ENCODE measurements around the gene LRIT2. TPM values are rescaled to one million over a fixed set of nuclear protein-coding genes. Genes with fewer than 3 reads are reported as not detected.
"Not testable (repeated sequence)": the region's sequence is repeated elsewhere in the genome, so short reads cannot be mapped to it uniquely, and the experiment has no call there.

LRIT2 gene
- total RNA-seq, 1 donor from 2014 or later = not detected

GRCh38 chr10:84176836-84177474 lies 48.4 kb downstream of the LRIT2 start:
- no peak overlapping the region for H3K4me3 Mint-ChIP-seq
- DNase-seq = no peak
- POLR2A ChIA-PET = interaction anchor here (0.9 kb wide), 1 partner anchor 38 kb away, joined by 3 read pairs; the partner anchor contains the start of gene GHITM
- CTCF ChIA-PET = interaction anchor here (1.2 to 1.7 kb wide), 2 partner anchors 29 to 32 kb away, joined by 3 to 4 read pairs; no protein-coding TSS in a partner anchor
- H3K27ac Mint-ChIP-seq = peak overlapping the region; percentile 22
- TF ChIP-seq, protein P1, sequence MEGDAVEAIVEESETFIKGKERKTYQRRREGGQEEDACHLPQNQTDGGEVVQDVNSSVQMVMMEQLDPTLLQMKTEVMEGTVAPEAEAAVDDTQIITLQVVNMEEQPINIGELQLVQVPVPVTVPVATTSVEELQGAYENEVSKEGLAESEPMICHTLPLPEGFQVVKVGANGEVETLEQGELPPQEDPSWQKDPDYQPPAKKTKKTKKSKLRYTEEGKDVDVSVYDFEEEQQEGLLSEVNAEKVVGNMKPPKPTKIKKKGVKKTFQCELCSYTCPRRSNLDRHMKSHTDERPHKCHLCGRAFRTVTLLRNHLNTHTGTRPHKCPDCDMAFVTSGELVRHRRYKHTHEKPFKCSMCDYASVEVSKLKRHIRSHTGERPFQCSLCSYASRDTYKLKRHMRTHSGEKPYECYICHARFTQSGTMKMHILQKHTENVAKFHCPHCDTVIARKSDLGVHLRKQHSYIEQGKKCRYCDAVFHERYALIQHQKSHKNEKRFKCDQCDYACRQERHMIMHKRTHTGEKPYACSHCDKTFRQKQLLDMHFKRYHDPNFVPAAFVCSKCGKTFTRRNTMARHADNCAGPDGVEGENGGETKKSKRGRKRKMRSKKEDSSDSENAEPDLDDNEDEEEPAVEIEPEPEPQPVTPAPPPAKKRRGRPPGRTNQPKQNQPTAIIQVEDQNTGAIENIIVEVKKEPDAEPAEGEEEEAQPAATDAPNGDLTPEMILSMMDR (IDR thresholded peaks at IDR 0.05) = no peak
- intact Hi-C loops (cut with micrococcal nuclease) = no loop called here
- H3K36me3 Mint-ChIP-seq (ENCODE audit: low read depth) = no peaks in the 10 kb centered on the region
- H3K9me3 Mint-ChIP-seq = no peaks in the 10 kb centered on the region
- peaks cover 22% of the 10 kb centered on the region for H3K4me1 Mint-ChIP-seq
- no peaks in the 10 kb centered on the region for H3K27me3 Mint-ChIP-seq
- no peak for ATAC-seq (ENCODE audit: low read depth)

GRCh38 chr10:84176351-84176750 lies 49.0 kb downstream of the LRIT2 start:
- CTCF ChIA-PET = interaction anchor here (1.2 to 1.7 kb wide), 2 partner anchors 28 to 31 kb away, joined by 3 to 4 read pairs; no protein-coding TSS in a partner anchor
- no peaks in the 10 kb centered on the region for H3K27me3 Mint-ChIP-seq
- TF ChIP-seq, protein P1 (IDR thresholded peaks at IDR 0.05) = no peak
- POLR2A ChIA-PET = no interaction called here
- H3K9me3 Mint-ChIP-seq = no peaks in the 10 kb centered on the region
- ATAC-seq (ENCODE audit: low read depth) (no peak), DNase-seq (no peak)
- H3K4me1 Mint-ChIP-seq = peaks cover 28% of the 10 kb centered on the region
- peaks cover 3% of the 10 kb centered on the region for H3K36me3 Mint-ChIP-seq (ENCODE audit: low read depth)
- peak overlapping the region; percentile 22 for H3K27ac Mint-ChIP-seq
- intact Hi-C loops (cut with micrococcal nuclease) = no loop called here
- H3K4me3 Mint-ChIP-seq = no peak overlapping the region

DNA sequence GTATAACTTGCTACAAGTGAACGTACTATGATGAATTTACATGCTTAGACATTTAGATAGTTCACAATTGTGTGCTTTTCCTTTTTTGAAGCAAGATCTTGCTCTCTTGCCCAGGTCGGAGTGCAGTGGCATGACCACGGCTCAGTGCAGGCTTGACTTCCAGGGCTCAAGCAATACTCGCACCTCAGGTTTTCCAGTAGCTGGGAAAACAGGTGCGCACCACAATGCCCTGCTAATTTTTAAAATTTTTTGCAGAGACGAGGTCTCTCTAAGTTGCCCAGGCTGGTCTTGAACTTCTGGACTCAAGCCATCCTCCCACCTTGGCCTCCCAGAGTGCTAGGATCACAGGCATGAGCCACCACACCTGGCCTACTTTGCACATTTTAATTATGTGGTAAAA lies 49.9 kb downstream of the LRIT2 start:
- H3K9me3 Mint-ChIP-seq = no peaks in the 10 kb centered on the region
- no peak for ATAC-seq (ENCODE audit: low read depth)
- POLR2A ChIA-PET = no interaction called here
- no peak overlapping the region for H3K27ac Mint-ChIP-seq
- intact Hi-C loops (cut with micrococcal nuclease) = no loop called here
- H3K27me3 Mint-ChIP-seq = no peaks in the 10 kb centered on the region
- CTCF ChIA-PET = no interaction called here
- H3K4me3 Mint-ChIP-seq = no peak overlapping the region
- peaks cover 31% of the 10 kb centered on the region for H3K4me1 Mint-ChIP-seq
- TF ChIP-seq, protein P1 (IDR thresholded peaks at IDR 0.05) = no peak
- peaks cover 3% of the 10 kb centered on the region for H3K36me3 Mint-ChIP-seq (ENCODE audit: low read depth)
- DNase-seq = no peak

GRCh38 chr10:84173501-84173929 lies 51.8 kb downstream of the LRIT2 start, which contains the start of gene GPR15LG:
Gene GPR15LG (plus strand): TSS chr10:84173801. CDS start chr10:84173852, 51 bp downstream.
- peaks cover 33% of the 10 kb centered on the region for H3K4me1 Mint-ChIP-seq
- no peak within 1 kb of the TSS for H3K4me3 Mint-ChIP-seq
- ATAC-seq (ENCODE audit: low read depth) (no peak), DNase-seq (no peak)
- ChIA-PET POLR2A (no interaction called here), CTCF (no interaction called here)
- H3K36me3 Mint-ChIP-seq (ENCODE audit: low read depth) = peaks cover 3% of the 10 kb centered on the region
- TF ChIP-seq, protein P1 (IDR thresholded peaks at IDR 0.05) = no peak
- peak within 1 kb of the TSS; percentile 90 for H3K27ac Mint-ChIP-seq
- intact Hi-C loops (cut with micrococcal nuclease) = no loop called here
- H3K27me3 Mint-ChIP-seq = no peaks in the 10 kb centered on the region
- H3K9me3 Mint-ChIP-seq = no peaks in the 10 kb centered on the region

- H3K27ac Mint-ChIP-seq = peak overlapping the region; percentile 90
- DNase-seq (no peak), ATAC-seq (ENCODE audit: low read depth) (peak; percentile 65)
- intact Hi-C loops (cut with micrococcal nuclease) = loop anchor here (1.0 kb wide), 1 partner anchor 33 kb away; the partner anchor contains the start of gene GHITM
- peaks cover 5% of the 10 kb centered on the region for H3K36me3 Mint-ChIP-seq (ENCODE audit: low read depth)
- H3K4me3 Mint-ChIP-seq = peak overlapping the region; percentile 76
- H3K27me3 Mint-ChIP-seq = no peaks in the 10 kb centered on the region
- CTCF ChIA-PET = no interaction called here
- H3K9me3 Mint-ChIP-seq = no peaks in the 10 kb centered on the region
- POLR2A ChIA-PET = no interaction called here
- TF ChIP-seq, protein P1 (IDR thresholded peaks at IDR 0.05) = no peak
- peaks cover 33% of the 10 kb centered on the region for H3K4me1 Mint-ChIP-seq
Observed at GRCh38 chr10:84172467-84173356, 52.6 kb downstream of the LRIT2 start.

DNA sequence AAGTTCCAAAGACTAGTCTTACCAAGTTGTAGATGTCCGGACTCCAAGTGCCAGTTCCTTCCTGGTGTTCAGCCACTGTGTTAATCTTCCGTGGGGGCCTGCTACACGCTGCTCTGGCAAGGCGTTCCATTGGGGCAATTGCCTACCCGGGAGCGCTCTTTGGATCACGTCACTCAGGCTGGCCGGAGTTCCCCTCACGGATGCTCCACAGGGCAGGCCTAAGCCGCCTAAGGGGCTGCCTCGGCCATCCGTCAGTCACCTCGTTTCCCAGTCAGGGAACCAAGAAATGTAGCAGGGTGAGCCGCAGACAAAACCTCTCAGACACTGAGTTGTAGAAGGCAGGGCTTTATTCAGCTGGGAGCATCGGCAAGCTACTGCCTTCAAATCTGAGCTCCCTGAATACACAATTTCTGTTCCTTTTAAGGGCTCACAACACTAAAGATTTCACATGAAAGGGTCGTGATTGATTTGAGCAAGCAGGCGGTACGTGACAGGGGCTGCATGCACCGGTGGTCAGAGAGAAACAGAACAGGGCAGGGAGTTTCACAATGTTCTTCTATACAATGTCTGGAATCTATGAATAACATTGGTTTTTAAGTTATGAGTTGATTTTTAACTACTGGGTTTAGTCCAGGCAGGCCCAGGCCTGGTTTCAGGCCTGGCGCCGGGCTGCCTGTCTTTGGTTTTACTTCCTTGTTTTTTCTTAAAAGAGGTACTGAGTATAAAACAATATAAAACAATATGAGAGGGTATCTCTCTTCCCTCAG lies 53.5 kb downstream of the LRIT2 start:
- peak overlapping the region; percentile 76 for H3K4me3 Mint-ChIP-seq
- H3K36me3 Mint-ChIP-seq (ENCODE audit: low read depth); H3K27me3 Mint-ChIP-seq; H3K9me3 Mint-ChIP-seq; CTCF ChIA-PET; POLR2A ChIA-PET: not testable (repeated sequence)
- DNase-seq (peak; percentile 42), ATAC-seq (ENCODE audit: low read depth) (peak; percentile 45)
- intact Hi-C loops (cut with micrococcal nuclease) = loop anchor here (1.0 kb wide), 2 partner anchors 7 to 33 kb away; partner anchors contain the start of gene GHITM
- peaks cover 37% of the 10 kb centered on the region for H3K4me1 Mint-ChIP-seq
- peak overlapping the region; percentile 90 for H3K27ac Mint-ChIP-seq
